GM21786 (cell line): Measurements from ENCODE around the gene UBE2D2.

Experiments
- ATAC-seq: cut with Tn5 transposase; IDR thresholded peaks from one replicate; pipeline ENCODE4 v1.9.1; 2021; ENCODE audit not compliant: unreplicated experiment

UBE2D2 gene

GRCh38 chr5:139646111-139646510 is 85.0 kb downstream of the UBE2D2 start:
- no peak for ATAC-seq

GRCh38 chr5:139646912-139647505 is 85.9 kb downstream of the UBE2D2 start:
- no peak for ATAC-seq

- ATAC-seq, result no peak
Observed at GRCh38 chr5:139647506-139648204, 86.5 kb downstream of the UBE2D2 start.

- ATAC-seq, result no peak
Observed at GRCh38 chr5:139648205-139649081, 87.3 kb downstream of the UBE2D2 start, which contains the start of gene CXXC5. Gene CXXC5, plus strand, starts transcription at chr5:139648349. Its CDS starts 32,175 bp downstream, at chr5:139680524.

- no peak for ATAC-seq
Observed at GRCh38 chr5:139649082-139649991, 88.2 kb downstream of the UBE2D2 start.

- no peak for ATAC-seq
Observed at GRCh38 chr5:139650031-139650688, 89.0 kb downstream of the UBE2D2 start.

- no peak for ATAC-seq
Observed at GRCh38 chr5:139650689-139651042, 89.5 kb downstream of the UBE2D2 start.

GRCh38 chr5:139651043-139651834 is 90.1 kb downstream of the UBE2D2 start:
- no peak for ATAC-seq

- ATAC-seq, result peak; percentile 36
Observed at GRCh38 chr5:139651853-139652787, 91.0 kb downstream of the UBE2D2 start.

GRCh38 chr5:139652788-139653241 is 91.7 kb downstream of the UBE2D2 start:
- peak; percentile 38 for ATAC-seq

GRCh38 chr5:139653616-139654015 is 92.5 kb downstream of the UBE2D2 start:
- no peak for ATAC-seq

GRCh38 chr5:139654464-139654863 is 93.3 kb downstream of the UBE2D2 start:
- ATAC-seq, result no peak

GRCh38 chr5:139654871-139655491 is 93.8 kb downstream of the UBE2D2 start:
- ATAC-seq, result no peak

GRCh38 chr5:139655727-139656271 is 94.7 kb downstream of the UBE2D2 start:
- ATAC-seq, result no peak

- ATAC-seq, result no peak
Observed at GRCh38 chr5:139657363-139658321, 96.5 kb downstream of the UBE2D2 start.

GRCh38 chr5:139658501-139658927 is 97.4 kb downstream of the UBE2D2 start:
- ATAC-seq, result no peak
